CD4-positive, alpha-beta memory T cell (primary cell): ENCODE data around the gene MALRD1. TPM values are rescaled to one million over a fixed set of nuclear protein-coding genes. Genes with fewer than 3 reads are reported as not detected.

Experiments used
- CTCF ChIA-PET: fragments of 350-600 bp; sonication (Branson Sonifier 250); formaldehyde crosslinking; loops from one replicate; lab custom pipeline; 2021; ENCODE audit warnings: inconsistent platforms; ENCODE audit not compliant: partially characterized antibody; lab: Charles Lee
- POLR2A ChIA-PET: fragments of 350-600 bp; sonication (Branson Sonifier 250); formaldehyde crosslinking; loops from one replicate; lab custom pipeline; 2021; ENCODE audit not compliant: partially characterized antibody; lab: Charles Lee
- DNase-seq, 5 donors: peaks; one replicate each; pipeline versions ENCODE4 v3.0.0 to v3.0.0-alpha.2; 2020 to 2022; ENCODE audit warnings: mixed read lengths in 1 of 5
- H3K27ac ChIP-seq: one replicate; pipeline ENCODE4 v1.7.0; 2013; ENCODE audit warnings: low read depth, low read length
- H3K27me3 ChIP-seq: 2 replicates; pipeline ENCODE4 v1.7.0; 2013; ENCODE audit warnings: mild to moderate bottlenecking, low read length, moderate library complexity; ENCODE audit not compliant: insufficient read depth
- H3K36me3 ChIP-seq: 2 replicates; pipeline ENCODE4 v1.7.0; 2013; ENCODE audit warnings: mild to moderate bottlenecking, low read length, moderate library complexity; ENCODE audit not compliant: insufficient read depth
- H3K4me1 ChIP-seq: 2 replicates; pipeline ENCODE4 v1.7.0; 2013; ENCODE audit warnings: mild to moderate bottlenecking, low read length, moderate library complexity; ENCODE audit not compliant: insufficient read depth
- H3K4me3 ChIP-seq, 2 donors: one replicate each; pipeline ENCODE4 v1.7.0; 2013; ENCODE audit warnings: low read length in 2 of 2, mild to moderate bottlenecking in 1 of 2
- H3K9me3 ChIP-seq, 2 donors: one replicate each; pipeline ENCODE4 v1.7.0; 2013; ENCODE audit warnings: low read length in 2 of 2, control low read depth in 1 of 2; ENCODE audit not compliant: control insufficient read depth in 1 of 2
- H3K27ac Mint-ChIP-seq, 7 donors: one replicate each; pipeline ENCODE4 v1.8.0; 2020 to 2021; ENCODE audit warnings: mixed read lengths in 7 of 7, mild to moderate bottlenecking in 6 of 7, inconsistent platforms in 3 of 7, moderate library complexity in 3 of 7
- H3K27me3 Mint-ChIP-seq, 2 donors: one replicate each; pipeline ENCODE4 v1.8.0; 2020 to 2021; ENCODE audit warnings: mixed read lengths in 2 of 2
- H3K36me3 Mint-ChIP-seq, 2 donors: one replicate each; pipeline ENCODE4 v1.8.0; 2020 to 2021; ENCODE audit warnings: mixed read lengths in 2 of 2, inconsistent platforms in 1 of 2, mild to moderate bottlenecking in 1 of 2
- H3K4me1 Mint-ChIP-seq, 4 donors: one replicate each; pipeline ENCODE4 v1.8.0; 2020 to 2021; ENCODE audit warnings: mixed read lengths in 4 of 4, mild to moderate bottlenecking in 1 of 4
- H3K4me3 Mint-ChIP-seq, 8 donors: one replicate each; pipeline ENCODE4 v1.8.0; 2020 to 2021; ENCODE audit warnings: mixed read lengths in 8 of 8, mild to moderate bottlenecking in 7 of 8, moderate library complexity in 6 of 8, inconsistent platforms in 3 of 8
- H3K9me3 Mint-ChIP-seq, 8 donors: one replicate each; pipeline ENCODE4 v1.8.0; 2020 to 2021; ENCODE audit warnings: mixed read lengths in 8 of 8, mild to moderate bottlenecking in 5 of 8, inconsistent platforms in 3 of 8, moderate library complexity in 1 of 8
- intact Hi-C: fragments of 100-400 bp; cut with micrococcal nuclease; formaldehyde crosslinking; loops from one replicate; pipeline ENCODE4 v1.15.1; 2023
- polyA plus RNA-seq, 2 donors: library from polyadenylated mRNA; unstranded; fragments of 300-500 nt; fragmentation: Illumina TruSeq; gene quantifications; one replicate each; pipeline ENCODE4 v1.2.3, GENCODE V29; 2021
- total RNA-seq, 2 experiments: library from RNA; stranded (reverse); gene quantifications; one replicate each; pipeline ENCODE4 v1.2.3, GENCODE V29; 2021

MALRD1 gene
- total and polyA plus RNA-seq, 4 experiments from 2014 or later: not detected

DNA sequence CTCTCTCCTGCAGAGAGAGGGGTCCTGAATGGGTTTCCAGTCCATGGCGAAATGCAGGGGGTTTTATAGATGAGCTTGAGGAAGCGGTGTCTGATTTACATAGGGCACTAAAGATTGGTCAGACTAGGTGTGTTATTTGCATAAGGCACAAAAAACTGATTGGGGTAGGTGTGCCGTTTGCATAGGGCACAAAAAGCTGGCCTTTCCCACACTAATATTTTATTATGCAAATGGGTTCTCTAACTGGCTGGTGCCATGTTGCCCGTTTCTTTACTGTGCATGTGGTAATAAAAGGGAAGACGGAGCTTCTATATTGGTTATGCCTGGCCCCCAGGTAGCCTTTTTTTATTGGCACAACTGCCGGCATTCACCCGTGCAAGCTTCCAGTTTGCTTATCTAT lies 50.2 kb downstream of the MALRD1 start:
- ChIA-PET POLR2A (no interaction called here), CTCF (no interaction called here)
- no peak overlapping the region for H3K27ac ChIP-seq
- H3K27ac Mint-ChIP-seq: peak overlapping the region in 1 of 7 donors; percentile 35
- intact Hi-C loops: no loop called here
- H3K27me3 Mint-ChIP-seq: no peaks in the 10 kb centered on the region
- H3K4me3 Mint-ChIP-seq: no peak overlapping the region
- no peaks in the 10 kb centered on the region for H3K9me3 ChIP-seq
- no peak for DNase-seq
- H3K4me1 Mint-ChIP-seq: no peaks in the 10 kb centered on the region
- no peaks in the 10 kb centered on the region for H3K27me3 ChIP-seq
- no peak overlapping the region for H3K4me3 ChIP-seq
- no peaks in the 10 kb centered on the region for H3K36me3 Mint-ChIP-seq
- no peaks in the 10 kb centered on the region for H3K4me1 ChIP-seq
- H3K9me3 Mint-ChIP-seq: peaks cover 2 to 10% (median 4%) of the 10 kb centered on the region in 8 donors
- no peaks in the 10 kb centered on the region for H3K36me3 ChIP-seq

GRCh38 chr10:19107406-19107805 lies 58.8 kb downstream of the MALRD1 start:
- no peaks in the 10 kb centered on the region for H3K27me3 ChIP-seq
- H3K9me3 Mint-ChIP-seq: peaks cover 0 to 23% (median 11%) of the 10 kb centered on the region in 8 donors
- H3K27me3 Mint-ChIP-seq: no peaks in the 10 kb centered on the region
- DNase-seq: no peak
- no peak overlapping the region for H3K27ac ChIP-seq
- no peaks in the 10 kb centered on the region for H3K36me3 Mint-ChIP-seq
- no peak overlapping the region for H3K27ac Mint-ChIP-seq
- no peak overlapping the region for H3K4me3 Mint-ChIP-seq
- CTCF ChIA-PET: no interaction called here
- H3K36me3 ChIP-seq: no peaks in the 10 kb centered on the region
- H3K9me3 ChIP-seq: no peaks in the 10 kb centered on the region
- H3K4me3 ChIP-seq: no peak overlapping the region
- H3K4me1 ChIP-seq: no peaks in the 10 kb centered on the region
- H3K4me1 Mint-ChIP-seq: no peaks in the 10 kb centered on the region
- intact Hi-C loops: no loop called here
- POLR2A ChIA-PET: no interaction called here

- CTCF ChIA-PET: no interaction called here
- intact Hi-C loops: no loop called here
- Histone ChIP-seq H3K4me1 (no peaks in the 10 kb centered on the region), H3K9me3 (no peaks in the 10 kb centered on the region), H3K27me3 (no peaks in the 10 kb centered on the region), H3K27ac (no peak overlapping the region), H3K36me3 (no peaks in the 10 kb centered on the region), H3K4me3 (no peak overlapping the region)
- POLR2A ChIA-PET: no interaction called here
- H3K4me1 Mint-ChIP-seq: no peaks in the 10 kb centered on the region
- no peak overlapping the region for H3K4me3 Mint-ChIP-seq
- DNase-seq: no peak
- H3K36me3 Mint-ChIP-seq: no peaks in the 10 kb centered on the region
- H3K9me3 Mint-ChIP-seq: peaks cover 0 to 26% (median 16%) of the 10 kb centered on the region in 8 donors
- no peak overlapping the region for H3K27ac Mint-ChIP-seq
- no peaks in the 10 kb centered on the region for H3K27me3 Mint-ChIP-seq
Measured at GRCh38 chr10:19111501-19112267, 63.1 kb downstream of the MALRD1 start.

- intact Hi-C loops: no loop called here
- H3K27me3 ChIP-seq: no peaks in the 10 kb centered on the region
- Mint-ChIP-seq H3K4me3 (no peak overlapping the region), H3K36me3 (no peaks in the 10 kb centered on the region), H3K4me1 (no peaks in the 10 kb centered on the region), H3K9me3 (peaks cover 2 to 17% (median 13%) of the 10 kb centered on the region in 8 donors), H3K27ac (no peak overlapping the region), H3K27me3 (no peaks in the 10 kb centered on the region)
- ChIA-PET CTCF (no interaction called here), POLR2A (no interaction called here)
- H3K27ac ChIP-seq: no peak overlapping the region
- no peak overlapping the region for H3K4me3 ChIP-seq
- no peak for DNase-seq
- H3K36me3 ChIP-seq: no peaks in the 10 kb centered on the region
- H3K9me3 ChIP-seq: no peaks in the 10 kb centered on the region
- no peaks in the 10 kb centered on the region for H3K4me1 ChIP-seq
Measured at GRCh38 chr10:19117438-19117837, 68.8 kb downstream of the MALRD1 start.

GRCh38 chr10:19119191-19119590 lies 70.6 kb downstream of the MALRD1 start:
- H3K9me3 ChIP-seq: no peaks in the 10 kb centered on the region
- ChIA-PET CTCF (no interaction called here), POLR2A (no interaction called here)
- H3K36me3 Mint-ChIP-seq: no peaks in the 10 kb centered on the region
- H3K27me3 Mint-ChIP-seq: no peaks in the 10 kb centered on the region
- intact Hi-C loops: no loop called here
- no peak for DNase-seq
- H3K4me1 ChIP-seq: no peaks in the 10 kb centered on the region
- H3K4me3 Mint-ChIP-seq: no peak overlapping the region
- peaks cover 2 to 14% (median 8%) of the 10 kb centered on the region in 8 donors for H3K9me3 Mint-ChIP-seq
- no peak overlapping the region for H3K27ac Mint-ChIP-seq
- no peak overlapping the region for H3K4me3 ChIP-seq
- no peaks in the 10 kb centered on the region for H3K4me1 Mint-ChIP-seq
- H3K36me3 ChIP-seq: no peaks in the 10 kb centered on the region
- no peaks in the 10 kb centered on the region for H3K27me3 ChIP-seq
- H3K27ac ChIP-seq: no peak overlapping the region

GRCh38 chr10:19120381-19120908 lies 71.8 kb downstream of the MALRD1 start:
- H3K27me3 ChIP-seq: no peaks in the 10 kb centered on the region
- Mint-ChIP-seq H3K9me3 (peaks cover 2 to 17% (median 7%) of the 10 kb centered on the region in 8 donors), H3K27ac (peak overlapping the region in 1 of 7 donors; percentile 80), H3K4me3 (no peak overlapping the region), H3K36me3 (no peaks in the 10 kb centered on the region), H3K4me1 (no peaks in the 10 kb centered on the region), H3K27me3 (no peaks in the 10 kb centered on the region)
- DNase-seq: no peak
- H3K27ac ChIP-seq: no peak overlapping the region
- ChIA-PET POLR2A (no interaction called here), CTCF (no interaction called here)
- no peaks in the 10 kb centered on the region for H3K9me3 ChIP-seq
- no peaks in the 10 kb centered on the region for H3K4me1 ChIP-seq
- H3K36me3 ChIP-seq: no peaks in the 10 kb centered on the region
- H3K4me3 ChIP-seq: no peak overlapping the region
- intact Hi-C loops: no loop called here

GRCh38 chr10:19133992-19134391 lies 85.4 kb downstream of the MALRD1 start:
- Mint-ChIP-seq H3K4me1 (no peaks in the 10 kb centered on the region), H3K36me3 (no peaks in the 10 kb centered on the region), H3K27ac (no peak overlapping the region), H3K27me3 (no peaks in the 10 kb centered on the region), H3K4me3 (no peak overlapping the region), H3K9me3 (peaks cover 0 to 6% (median 1%) of the 10 kb centered on the region in 8 donors)
- DNase-seq: no peak
- Histone ChIP-seq H3K27me3 (no peaks in the 10 kb centered on the region), H3K4me1 (no peaks in the 10 kb centered on the region), H3K36me3 (no peaks in the 10 kb centered on the region), H3K9me3 (no peaks in the 10 kb centered on the region), H3K4me3 (no peak overlapping the region), H3K27ac (no peak overlapping the region)
- ChIA-PET CTCF (no interaction called here), POLR2A (no interaction called here)
- intact Hi-C loops: no loop called here
